Activated CD4-positive, alpha-beta T cell treated with anti-CD3 and anti-CD28 coated beads, Interleukin-2, amount 50 U/mL, for 16 hours (primary cell): ENCODE data around the gene ARHGEF10L.
"Not testable (repeated sequence)": the region's sequence is repeated elsewhere in the genome, so short reads cannot be mapped to it uniquely, and the experiment has no call there.

Source experiments
- DNase-seq: peaks from one replicate; pipeline ENCODE4 v3.0.0-alpha.2; 2020

Gene ARHGEF10L, protein sequence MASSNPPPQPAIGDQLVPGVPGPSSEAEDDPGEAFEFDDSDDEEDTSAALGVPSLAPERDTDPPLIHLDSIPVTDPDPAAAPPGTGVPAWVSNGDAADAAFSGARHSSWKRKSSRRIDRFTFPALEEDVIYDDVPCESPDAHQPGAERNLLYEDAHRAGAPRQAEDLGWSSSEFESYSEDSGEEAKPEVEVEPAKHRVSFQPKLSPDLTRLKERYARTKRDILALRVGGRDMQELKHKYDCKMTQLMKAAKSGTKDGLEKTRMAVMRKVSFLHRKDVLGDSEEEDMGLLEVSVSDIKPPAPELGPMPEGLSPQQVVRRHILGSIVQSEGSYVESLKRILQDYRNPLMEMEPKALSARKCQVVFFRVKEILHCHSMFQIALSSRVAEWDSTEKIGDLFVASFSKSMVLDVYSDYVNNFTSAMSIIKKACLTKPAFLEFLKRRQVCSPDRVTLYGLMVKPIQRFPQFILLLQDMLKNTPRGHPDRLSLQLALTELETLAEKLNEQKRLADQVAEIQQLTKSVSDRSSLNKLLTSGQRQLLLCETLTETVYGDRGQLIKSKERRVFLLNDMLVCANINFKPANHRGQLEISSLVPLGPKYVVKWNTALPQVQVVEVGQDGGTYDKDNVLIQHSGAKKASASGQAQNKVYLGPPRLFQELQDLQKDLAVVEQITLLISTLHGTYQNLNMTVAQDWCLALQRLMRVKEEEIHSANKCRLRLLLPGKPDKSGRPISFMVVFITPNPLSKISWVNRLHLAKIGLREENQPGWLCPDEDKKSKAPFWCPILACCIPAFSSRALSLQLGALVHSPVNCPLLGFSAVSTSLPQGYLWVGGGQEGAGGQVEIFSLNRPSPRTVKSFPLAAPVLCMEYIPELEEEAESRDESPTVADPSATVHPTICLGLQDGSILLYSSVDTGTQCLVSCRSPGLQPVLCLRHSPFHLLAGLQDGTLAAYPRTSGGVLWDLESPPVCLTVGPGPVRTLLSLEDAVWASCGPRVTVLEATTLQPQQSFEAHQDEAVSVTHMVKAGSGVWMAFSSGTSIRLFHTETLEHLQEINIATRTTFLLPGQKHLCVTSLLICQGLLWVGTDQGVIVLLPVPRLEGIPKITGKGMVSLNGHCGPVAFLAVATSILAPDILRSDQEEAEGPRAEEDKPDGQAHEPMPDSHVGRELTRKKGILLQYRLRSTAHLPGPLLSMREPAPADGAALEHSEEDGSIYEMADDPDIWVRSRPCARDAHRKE (N-terminal part only)

DNA sequence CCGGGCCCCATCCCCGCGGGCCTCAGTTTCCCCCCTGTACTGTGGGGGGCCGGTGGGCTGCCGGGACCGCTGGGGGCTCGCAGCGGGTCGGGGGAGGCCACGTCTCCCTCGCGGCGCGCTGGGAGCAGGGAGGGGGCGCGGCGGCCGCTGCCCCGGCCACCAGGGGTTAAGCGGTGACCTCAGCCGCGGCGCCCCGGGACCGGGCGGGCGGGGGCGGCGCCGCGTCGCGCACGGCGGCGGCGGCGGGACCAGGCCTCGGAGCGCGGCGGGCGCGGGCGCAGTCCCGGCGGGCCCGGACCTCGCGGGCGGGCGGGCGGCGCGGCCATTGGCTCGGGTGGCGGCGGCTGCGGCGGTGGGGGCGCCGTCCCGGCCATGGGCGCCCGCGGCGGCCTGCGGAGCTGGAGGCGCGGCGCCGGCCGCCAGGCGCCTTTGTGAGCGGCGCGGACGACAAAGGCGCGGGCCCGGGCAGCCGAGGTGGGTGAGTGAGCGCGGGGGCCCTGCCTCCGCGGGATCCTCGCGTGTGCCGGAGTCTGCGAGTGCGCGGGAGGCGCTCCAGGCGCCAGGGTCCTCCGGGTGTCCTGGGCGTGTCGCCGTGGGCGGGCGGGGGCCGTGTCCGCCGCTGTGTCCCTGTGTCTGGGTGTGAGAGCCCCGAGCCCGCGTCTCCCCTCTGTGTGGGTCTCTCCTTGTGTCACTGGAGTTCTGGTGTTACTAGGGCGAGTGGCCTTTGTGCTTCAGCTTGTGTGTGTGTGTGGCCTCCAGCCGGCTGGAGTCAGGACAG, at the start of gene ARHGEF10L:
TSS of gene ARHGEF10L (plus strand) at position 222 of the 778 bp plus-strand sequence. CDS start 40,898 bp downstream, outside the sequence.
- no peak for DNase-seq

DNA sequence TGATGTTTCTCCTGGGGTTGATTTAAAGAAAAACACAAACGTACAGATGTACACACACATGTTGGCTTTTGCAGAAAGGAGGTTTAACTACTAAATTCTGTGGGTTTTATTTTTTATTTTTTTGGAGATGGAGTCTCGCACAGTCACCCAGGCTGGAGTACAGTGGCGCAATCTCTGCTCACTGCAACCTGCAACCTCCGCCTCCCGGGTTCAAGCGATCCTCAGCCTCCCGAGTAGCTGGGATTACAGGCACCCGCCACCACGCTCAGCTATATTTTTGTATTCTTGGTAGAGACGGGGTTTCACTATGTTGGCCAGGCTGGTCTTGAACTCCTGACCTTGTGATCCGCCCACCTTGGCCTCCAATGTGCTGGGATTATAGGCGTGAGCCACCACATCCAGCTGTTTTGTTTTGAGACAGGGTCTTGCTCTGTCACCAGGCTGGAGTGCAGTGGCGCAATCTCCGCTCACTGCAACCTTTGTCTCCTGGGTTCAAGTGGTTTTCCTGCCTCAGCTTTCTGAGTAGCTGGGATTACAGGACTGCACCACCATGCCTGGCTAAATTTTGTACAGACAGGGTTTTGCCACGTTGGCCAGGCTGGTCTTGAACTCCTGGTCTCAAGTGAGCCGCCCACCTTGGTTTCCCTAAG, 49.6 kb upstream of the ARHGEF10L start:
- DNase-seq, result not testable (repeated sequence)

DNA sequence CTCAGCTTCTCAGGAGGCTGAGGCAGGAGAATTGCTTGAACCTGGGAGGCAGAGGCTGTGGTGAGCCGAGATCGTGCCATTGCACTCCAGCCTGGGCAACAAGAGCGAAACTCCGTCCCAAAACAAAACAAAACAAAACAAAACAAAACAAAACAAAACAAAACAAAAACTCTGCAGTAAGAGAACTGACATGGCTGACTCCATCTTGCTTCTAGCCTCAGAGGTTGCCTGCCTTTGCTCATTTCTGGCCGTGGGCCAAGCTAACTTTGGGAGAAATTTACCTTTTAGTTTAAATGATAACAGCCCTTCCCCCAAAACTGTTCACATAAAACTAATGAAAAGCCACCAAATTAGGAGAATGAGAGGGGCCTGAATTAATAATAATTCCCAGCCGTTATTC, 48.8 kb upstream of the ARHGEF10L start:
- not testable (repeated sequence) for DNase-seq

DNA sequence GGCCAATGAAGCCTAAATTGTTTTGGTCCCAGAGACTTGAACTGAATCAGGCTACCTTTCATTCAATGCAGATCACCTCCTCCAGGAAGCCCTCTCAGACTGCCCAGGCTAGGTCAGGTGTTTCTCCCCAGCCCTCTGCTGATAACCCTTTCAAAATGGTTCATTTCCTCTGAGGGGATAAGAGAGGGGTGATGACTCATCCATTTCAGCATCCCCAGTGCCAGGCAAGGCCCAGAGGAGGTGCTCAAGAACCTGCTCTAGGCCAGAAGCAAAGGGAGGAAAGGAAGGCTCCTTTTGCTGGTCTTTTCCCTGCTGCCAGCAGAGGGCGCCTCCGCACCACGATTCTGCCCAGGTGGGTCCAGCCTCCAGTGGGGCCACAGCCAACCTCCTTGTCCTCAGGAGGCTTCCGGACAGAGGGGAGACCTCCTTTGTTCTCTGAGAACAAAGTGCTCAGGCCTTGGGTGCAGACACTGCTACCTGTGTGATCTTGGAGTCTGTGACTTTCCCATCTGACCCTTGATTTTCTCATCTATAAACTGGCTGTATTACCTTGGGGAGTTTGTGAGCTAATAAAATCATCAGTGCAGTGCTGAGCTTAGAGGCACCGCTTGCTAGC, 45.3 kb upstream of the ARHGEF10L start:
- DNase-seq, result peak; percentile 79

DNA sequence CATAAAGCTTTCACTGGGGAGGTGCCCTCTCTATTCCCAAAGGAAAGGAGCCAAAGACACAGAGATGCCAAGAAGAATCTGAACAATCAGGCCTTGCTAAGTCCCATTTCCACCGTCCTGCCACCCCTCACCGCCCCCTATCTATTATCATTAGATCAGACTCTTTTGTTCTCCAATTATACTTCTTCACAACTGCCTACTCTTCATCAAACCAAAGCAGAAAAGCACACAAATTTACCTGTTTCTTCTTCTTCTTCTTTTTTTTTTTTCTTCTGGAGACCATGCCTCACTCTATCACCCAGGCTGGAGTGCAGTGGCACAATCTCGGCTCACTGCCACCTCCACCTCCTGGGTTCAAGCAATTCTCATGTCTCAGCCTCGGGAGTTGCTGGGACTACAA, 43.1 kb upstream of the ARHGEF10L start:
- DNase-seq, result no peak

DNA sequence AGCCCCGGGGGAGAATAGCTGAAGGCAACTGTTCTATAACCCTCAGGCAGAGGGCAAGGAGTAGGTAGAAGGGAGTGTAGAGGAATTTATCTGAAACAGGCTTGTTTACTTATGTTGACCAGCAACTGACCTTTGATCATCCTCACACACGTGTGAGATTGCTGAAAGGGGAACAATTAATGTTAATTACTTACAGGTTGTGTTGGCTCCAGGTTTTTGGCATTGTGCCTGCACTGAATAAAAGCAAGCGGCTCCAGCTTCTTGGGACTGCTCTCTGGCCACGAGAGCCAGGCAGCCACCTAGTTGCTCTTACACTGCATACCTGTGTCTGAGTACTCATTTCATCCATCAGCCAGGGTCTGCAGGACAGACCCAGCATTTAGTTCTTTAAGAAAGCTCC, 41.3 kb upstream of the ARHGEF10L start:
- no peak for DNase-seq

DNA sequence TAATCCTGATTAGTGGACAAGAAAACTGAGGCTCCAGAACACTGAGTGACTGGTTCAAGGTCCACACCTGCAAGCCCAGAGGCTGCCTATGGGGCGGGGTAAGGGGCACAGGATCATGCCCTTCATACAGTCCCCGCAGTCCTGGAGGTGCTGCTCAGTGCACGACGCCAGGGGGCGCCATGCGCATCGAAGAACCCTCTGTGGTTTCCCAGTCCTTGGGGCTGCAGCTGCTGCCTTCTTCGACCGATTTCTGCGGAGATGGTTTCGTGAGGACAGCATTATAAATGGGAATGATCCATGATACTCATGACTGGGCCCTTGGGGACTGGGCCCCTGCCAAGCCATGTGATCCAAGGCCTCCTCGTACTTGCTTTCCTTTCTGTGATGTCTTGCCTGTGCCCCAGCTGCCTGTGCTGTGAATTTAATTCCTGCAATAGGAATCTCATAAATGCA, 37.1 kb upstream of the ARHGEF10L start:
- peak; percentile 66 for DNase-seq

DNA sequence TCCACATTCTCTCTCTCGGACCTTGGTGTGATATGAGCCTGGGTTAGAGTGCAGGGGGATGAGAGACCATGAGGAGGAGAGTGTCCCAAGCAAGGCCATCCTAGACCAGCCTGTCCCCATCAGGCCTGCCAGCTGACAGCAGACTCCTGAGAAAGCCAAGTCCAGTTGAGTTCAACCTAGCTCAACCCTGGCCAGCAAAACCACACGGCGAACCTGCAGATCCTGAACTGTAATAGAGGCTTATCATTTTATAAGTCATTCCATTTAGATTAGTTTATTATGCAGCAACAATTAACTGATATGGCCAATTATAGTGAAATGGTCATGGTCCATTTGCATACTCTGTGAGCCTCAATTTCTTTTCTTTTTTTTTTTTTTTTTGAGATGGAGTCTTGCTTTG, 36.4 kb upstream of the ARHGEF10L start:
- no peak for DNase-seq

DNA sequence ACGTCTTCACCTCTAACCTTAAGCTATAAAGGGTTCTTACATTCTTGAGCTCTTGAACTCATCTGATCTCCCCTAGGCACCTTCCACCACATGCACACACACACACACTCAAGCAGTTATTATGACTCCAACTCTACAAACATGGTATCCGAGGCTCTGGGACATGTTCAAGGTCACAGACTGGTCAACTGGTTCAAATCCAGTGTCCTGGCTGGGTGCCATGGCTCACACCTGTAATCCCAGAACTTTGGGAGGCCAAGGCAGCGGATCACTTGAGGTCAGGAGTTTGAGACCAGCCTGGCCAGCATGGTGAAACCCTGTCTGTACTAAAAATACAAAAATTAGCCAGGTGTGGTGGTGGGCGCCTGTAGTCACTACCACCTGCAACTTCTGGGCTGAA, 32.3 kb upstream of the ARHGEF10L start:
- DNase-seq, result not testable (repeated sequence)

DNA sequence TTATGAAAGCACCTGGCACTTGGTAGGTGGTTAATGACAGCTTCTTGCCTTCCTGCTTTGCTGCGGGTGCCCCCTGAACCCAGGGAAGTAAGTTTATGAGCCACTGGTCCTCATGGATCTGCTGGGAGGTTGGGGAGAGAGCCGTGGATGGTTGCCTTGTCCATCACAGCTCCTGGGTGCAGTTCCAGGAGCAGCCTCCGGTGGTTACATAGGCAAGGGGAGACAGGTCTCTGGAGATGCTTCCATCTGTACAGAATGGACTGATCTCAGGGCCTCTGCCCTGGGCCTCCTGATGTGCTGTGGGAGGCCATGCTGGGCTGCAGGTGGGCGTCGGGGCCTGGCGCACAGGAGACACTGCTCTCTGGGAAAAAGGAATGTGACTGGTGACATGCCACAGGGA, 31.6 kb upstream of the ARHGEF10L start:
- no peak for DNase-seq

DNA sequence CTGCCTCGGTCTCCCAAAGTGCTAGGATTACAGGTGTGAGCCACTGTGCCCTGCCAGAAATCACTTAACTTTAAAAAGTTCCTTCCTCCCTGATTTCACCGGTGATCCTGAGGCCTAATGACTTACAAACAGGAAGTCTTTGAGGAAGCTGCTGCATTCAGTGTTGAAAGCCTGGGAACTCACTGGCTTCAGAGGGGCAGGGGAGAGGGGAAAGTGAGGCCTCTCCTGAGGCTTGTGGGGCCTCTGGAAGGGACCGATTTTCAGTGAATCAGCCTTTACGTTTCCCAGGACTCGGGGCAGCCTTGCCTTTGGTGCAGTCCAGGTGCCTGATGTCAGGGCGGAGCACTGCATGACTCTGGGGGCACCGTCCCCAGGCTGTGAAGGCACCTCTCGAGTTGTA, 30.1 kb upstream of the ARHGEF10L start:
- DNase-seq, result no peak

DNA sequence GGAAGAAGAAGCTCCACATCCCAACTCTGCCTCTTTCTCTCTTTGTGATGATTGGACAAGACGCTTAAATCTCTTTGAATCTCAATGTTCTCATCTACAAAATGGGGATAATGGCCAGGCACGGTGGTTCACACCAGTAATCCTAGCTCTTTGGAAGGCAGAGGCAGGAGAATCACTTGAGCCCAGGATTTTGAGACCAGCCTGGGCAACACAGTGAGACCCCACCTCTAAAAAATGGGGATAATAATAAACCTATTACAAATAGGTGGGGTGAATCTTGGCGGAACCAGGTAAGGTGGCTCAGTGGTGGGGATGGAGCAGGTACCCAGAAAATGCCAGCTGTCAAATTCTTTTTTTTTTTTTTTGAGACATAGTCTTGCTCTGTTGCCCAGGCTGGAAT, 29.4 kb upstream of the ARHGEF10L start:
- DNase-seq, result no peak

DNA sequence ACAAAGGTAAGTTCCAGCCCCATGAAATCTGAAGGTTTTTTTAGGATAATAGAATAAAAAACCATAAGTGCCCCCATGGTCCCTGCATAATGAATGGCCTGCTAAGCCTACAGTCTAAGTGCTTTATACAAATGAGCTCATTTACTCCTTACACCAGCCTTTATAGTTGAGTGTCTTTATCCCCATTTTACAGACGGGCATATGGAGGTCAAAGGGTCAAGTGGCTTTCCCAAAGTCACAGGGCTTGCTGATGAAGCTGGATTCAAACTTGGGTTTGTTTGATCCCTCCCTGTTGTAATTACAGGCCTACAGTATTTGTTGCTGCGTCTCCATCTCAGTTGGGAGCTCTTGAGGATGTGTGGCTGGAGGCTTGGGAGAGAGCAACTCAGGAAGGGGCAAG, 28.3 kb upstream of the ARHGEF10L start:
- no peak for DNase-seq

DNA sequence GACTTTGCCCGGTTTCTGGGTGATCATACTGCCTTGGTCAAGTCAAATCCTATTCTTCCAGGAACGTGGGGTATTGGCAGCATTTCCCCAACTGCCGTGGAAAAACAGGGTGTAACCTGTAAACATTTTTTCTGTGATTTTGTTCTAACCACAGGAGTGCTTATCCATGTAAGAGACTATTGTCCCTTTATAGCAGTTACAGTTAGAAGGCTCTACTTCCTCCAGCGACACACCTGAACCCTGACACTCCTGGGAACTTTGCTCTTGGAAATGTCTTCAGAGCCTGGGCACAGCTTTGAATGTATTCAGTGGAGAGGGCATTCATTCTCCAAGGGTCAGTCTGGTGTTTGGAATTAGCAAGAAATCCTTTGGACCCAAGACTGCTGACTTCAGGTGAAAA, 26.4 kb upstream of the ARHGEF10L start:
- no peak for DNase-seq

DNA sequence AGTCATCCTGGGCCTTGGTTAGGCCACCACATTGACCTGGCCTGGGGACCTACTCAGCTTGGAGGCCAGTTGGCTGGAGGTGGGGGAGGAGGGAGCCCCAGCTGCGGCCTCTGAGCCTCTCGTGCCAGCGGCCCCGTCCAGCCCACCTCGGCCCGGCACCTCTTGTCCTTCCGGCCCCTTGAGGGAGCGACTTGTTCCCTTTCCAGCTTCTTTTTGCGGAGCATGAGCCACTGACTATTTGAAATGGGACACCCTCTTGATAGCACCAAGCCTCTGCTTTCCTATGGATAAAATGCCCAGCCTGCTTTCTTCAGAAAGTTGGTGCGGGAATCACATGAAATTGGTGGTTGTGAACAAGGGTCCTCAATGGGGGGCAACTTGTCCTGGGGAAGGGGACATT, 24.7 kb upstream of the ARHGEF10L start:
- no peak for DNase-seq

DNA sequence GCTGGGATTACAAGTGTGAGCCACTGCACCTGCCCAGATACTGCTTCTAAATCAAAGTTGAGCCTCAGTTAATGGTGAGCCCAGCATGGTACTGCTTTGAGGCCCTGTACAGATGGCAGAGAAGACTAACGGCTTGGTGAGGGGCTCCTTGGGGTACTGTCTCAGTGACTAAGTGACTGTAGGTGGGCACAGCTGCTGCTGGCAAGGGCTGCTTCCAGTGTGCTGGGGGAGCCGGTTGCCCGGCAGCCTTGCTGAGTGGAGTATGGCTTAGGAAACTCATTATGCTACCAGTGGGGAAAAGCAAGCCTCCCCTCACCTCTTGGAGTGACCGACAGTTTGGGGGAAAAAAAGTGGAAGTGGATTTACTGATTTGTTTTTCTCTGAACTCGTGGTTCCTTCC, 23.6 kb upstream of the ARHGEF10L start:
- no peak for DNase-seq

DNA sequence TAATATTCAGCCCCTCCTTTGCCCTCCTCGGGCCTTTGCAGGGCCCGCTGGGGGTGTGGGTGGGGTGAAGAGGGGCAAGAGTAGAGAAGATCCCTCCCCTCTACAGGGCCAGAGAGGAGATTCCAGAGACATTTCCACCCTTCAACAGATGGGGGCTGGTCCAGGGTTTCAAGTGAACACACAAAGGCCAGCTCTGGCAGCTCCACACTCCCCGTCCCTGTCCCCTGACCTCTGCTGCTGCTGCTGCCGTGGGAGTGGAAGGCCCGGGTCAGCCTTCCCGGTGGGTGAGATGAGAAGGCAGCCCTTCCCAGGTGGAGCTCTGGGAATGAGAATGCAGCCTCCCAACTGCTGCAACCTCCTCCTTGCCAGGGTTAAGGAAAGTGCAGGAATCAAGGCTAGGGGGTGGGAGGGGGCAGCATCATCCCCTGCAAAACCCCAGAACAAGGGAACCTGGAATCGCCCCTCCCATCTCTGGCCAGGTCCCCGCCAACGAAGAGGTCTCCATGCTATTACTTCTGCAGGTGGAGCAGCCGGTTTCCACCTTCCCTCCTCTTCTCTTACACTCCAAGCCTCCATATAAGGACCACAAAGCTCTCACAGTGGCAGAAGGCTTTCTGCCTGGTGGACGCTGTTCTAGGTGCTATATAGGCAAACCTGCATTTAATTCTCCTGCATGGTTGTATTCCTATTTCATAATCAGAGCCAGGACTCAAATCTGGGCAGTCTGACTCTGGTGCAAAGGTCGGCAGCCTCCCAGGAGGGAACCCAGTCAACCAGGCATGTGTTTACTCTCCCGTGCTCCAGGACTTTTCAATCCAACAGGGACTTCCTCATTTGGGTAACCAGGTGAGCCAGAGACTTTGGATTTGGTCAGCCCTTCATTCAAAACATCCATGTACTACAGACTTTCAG, 22.9 kb upstream of the ARHGEF10L start:
- DNase-seq, result no peak

DNA sequence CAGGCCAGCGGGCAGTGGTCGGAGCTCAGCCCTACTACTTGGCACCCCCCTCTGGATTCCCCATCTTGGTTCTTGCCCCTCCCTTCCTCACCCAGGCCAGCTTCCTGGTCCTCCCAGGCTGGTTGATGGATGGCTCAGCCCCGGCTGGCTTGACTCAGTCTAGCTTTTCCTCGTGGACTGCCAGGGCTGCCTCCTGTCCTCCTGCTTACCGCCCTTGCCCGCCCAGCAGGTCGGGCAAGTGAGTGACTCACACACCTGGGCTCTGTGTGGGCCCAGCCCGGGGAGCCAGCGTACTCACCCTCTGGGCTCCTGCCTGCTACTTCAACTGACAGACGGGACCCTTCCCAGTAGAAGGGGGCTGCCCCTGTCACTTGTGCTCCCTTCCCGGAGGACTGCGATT, 19.5 kb upstream of the ARHGEF10L start:
- no peak for DNase-seq

DNA sequence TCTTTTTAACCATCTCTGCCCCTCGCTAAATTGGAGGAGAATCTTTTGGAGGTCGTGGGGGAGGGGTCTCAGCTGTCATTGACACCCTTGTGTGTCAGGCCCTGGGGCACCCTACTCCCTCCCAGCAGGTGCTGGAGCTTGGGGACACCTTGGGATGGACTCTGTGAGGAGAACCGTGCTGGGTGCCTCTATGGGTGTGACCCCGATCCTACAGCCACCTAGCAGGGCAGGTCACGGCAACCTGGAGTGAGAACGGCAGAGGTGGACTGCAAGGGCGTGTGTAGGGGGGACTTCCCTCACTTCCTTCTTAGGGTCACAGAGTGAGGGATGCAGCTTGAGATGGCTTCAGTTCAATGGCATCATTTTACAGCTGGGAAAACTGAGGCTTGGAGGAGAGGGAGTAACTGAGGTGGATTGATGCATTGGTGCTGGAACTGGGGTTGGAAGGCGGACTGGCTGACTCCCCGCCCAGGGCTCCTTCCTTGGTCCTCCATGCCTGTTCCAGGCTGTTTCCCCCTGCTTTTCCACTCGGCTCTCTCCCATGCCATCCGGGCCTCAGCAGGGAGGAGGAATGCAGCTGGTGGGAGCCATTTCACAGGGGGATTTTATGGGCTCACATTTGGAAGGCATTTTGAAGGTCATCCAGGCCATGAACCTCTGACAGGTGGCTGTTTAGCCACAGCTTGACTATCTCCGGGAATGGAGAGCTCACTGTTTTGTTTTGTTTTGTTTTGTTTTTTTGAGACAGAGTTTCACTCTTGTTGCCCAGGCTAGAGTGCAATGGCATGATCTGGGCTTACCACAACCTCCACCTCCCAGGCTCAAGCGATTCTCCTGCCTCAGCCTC, 18.8 kb upstream of the ARHGEF10L start:
- DNase-seq, result no peak
